ENCODE results near the gene CRYGD.
"Not testable (repeated sequence)": the region's sequence is repeated elsewhere in the genome, so short reads cannot be mapped to it uniquely, and the experiment has no call there.

CRYGD gene

GRCh38 chr2:208124013-208124715 lies at the start of gene CRYGD:
CRYGD (minus strand) TSS chr2:208124524; CDS start chr2:208124473, 51 bp downstream.
- not testable (repeated sequence) for DNase-seq

DNA sequence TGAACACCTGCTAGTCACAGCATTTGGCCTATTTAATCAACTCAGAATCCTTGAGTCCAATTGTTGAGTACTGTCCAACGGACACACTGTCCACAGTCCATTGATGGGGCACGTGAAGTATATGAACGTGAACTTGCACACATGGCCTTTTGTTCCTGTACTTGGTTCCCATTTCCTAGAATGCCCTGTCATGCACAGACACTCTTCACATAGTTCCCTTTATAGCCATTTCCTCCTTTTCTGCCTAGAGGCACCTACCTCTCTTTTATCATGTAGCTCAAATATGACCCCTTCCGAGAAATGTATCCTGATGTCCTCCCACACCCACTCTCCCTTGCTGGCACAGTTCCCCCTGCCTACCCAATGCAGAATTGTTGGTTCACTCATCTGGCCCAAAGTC lies 47.8 kb upstream of the CRYGD start:
- peak; percentile 26 for DNase-seq

DNA sequence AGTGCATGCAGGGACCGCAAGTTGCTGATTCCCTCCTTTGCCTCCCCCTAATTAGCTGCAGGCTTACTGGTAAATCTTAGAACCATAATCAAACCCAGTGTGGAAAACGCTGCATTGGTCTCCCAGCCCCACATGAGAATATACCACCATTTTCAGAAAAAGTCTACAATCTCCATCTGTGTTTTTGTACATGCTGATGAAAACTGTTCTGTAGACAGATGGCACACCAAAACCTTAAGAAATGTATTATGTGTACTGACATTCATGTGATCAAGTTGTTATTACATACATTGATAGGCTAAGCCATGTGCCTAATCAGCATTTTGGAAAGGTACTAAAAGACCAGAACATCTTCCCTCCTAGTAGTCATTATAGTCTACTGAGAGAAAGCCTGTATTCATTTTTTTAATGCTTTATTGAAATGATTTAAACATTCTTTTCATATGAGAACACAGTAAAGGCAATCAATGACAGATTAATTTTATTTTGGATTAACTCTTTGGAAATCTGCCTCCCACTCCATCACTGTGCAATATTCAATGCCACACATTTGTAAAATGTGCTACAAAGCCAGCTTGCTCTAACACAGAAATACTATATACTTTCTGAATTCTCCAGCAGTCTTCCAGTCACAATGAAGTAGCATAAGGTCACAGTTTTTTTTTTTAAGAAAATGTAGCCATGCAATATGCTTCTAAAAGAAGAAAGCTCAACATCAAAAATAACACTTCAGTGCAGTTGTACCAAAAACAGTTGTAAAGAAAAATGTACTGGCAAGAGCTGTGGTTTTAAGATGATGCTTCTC lies 40.8 kb upstream of the CRYGD start:
- DNase-seq, result no peak

DNA sequence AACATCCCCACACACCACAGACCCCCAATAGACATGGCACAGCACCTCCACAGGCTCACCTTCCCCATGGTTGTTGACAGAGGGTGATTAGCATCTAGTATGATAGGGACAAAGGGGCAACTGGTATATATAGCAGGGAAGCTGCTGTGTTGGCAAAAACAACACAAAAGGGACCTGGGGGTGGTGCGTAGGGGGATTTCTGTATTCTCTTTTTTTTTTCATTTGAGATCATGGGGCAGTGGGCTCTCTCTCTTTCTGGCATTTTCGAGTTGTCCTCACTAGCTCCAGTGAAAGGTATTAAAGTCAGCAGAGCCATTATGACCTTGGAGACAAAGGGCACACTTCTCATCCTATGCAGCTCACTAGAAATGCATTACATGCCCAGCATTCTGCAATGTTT lies 39.2 kb upstream of the CRYGD start, which contains the start of gene CRYGA:
Gene CRYGA (minus strand): TSS at position 101 of the 400 bp plus-strand sequence. CDS start 33 bp downstream, at position 68.
- DNase-seq, result no peak

GRCh38 chr2:208156439-208156838 lies 32.1 kb upstream of the CRYGD start:
- DNase-seq, result no peak

DNA sequence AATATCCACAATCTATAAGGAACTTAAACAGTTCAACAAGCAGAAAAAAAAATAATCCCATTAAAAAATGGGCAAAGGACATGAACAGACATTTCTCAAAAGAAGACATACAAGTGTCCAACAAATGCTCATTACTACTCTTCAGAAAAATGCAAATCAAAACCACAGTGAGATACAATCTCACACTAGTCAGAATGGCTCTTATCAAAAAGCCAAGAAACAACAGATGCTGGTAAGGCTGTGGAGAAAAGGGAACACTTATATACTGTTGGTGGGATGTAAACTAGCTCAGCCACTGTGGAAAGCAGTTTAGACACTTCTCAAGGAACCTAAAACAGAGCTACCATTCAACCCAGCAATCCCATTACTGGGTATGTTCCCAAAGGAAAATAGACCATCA lies 28.8 kb upstream of the CRYGD start:
- no peak for DNase-seq

DNA sequence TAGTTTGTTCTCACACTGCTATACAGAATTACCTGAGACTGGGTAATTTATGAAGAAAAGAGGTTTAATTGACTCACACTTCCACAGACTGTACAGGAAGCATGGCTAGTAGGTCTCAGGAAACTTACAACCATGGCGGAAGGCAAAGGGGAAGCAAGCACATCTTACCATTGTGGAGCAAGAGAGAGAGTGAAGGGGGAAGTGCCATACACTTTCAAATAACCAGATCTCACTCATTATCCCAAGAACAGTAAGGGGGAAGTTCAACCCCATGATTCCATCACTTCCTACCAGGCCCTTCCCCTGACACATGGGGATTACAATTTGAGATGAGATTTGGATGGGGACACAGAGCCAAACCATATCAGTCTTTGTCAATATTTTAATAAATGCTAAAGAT lies 26.6 kb upstream of the CRYGD start:
- no peak for DNase-seq

DNA sequence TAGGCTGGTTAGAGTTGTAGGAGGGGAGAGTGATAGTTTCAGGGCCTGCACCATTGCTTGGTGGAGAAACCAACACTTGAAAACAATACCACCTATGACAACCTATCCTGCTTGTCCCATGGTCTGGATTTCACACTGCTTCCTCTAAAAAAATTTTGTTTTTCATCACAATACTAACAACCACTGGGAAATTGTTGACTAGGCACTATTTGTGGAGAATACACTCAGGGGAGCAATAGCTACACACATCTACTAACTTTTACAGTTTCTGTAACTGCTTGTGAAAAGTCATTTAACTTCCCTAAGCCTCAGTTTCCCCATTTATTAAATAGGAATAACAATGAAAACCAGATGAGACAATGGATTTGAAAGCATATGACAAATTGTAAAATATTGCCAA lies 25.8 kb upstream of the CRYGD start:
- no peak for DNase-seq

DNA sequence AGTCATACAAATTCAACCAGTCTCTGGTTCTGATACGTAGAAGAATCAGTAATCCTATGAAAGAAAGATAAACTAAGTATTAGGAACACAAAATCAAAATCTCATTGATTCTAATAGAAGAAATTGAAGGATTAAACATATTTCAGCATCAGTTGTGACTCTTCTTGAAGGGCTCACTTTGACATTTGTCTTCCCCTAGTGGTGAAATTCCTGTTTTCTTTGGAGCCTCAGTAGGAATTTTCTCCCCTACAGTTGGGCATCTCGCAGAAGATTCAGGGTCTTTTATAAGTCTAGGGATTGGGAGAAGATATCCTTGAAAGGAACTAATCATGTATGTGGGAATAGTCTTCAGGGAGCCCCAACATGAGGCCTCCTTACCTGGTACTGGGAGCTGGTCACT lies 24.5 kb upstream of the CRYGD start:
- no peak for DNase-seq

- no peak for DNase-seq
Observed at GRCh38 chr2:208147759-208148158, 23.4 kb upstream of the CRYGD start.

- no peak for DNase-seq
Observed at GRCh38 chr2:208147008-208147407, 22.7 kb upstream of the CRYGD start.

GRCh38 chr2:208146006-208146405 lies 21.7 kb upstream of the CRYGD start, which contains the start of gene CRYGB:
CRYGB (minus strand) TSS chr2:208146158; CDS start chr2:208146120, 38 bp downstream.
- DNase-seq, result no peak

GRCh38 chr2:208142925-208143799 lies 18.8 kb upstream of the CRYGD start:
- no peak for DNase-seq

DNA sequence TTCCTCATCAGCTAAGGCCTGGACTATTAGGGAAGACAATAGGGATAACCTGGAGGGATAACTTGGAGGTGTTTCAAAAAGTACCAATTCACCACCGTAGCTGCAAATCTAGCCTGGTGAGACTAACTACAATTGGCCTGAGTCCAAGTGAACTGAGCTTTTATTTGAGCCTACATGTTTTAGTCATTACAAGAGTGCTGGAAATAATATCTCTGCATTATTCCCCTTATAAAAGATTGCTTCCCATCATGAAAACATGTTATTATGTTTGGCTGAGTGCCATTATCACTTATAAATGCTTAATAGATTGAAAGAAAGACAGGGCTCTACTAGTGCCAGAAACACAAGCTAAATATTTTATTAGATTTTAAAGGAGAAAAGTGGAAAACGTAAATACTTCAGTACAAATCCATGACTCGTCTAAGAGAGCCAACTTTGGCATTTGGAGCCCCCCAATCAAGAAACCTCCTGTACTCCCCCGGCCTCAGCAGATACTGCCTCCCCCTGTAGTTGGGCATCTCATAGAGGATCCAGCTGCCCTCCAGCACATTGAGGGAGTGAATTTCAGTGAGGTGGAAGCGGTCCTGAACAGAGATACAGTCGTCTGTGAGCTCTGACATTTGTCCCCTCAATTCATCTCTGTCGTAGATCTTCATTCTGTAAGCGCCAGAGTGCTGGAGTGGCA lies 18.1 kb upstream of the CRYGD start:
- DNase-seq, result no peak

DNA sequence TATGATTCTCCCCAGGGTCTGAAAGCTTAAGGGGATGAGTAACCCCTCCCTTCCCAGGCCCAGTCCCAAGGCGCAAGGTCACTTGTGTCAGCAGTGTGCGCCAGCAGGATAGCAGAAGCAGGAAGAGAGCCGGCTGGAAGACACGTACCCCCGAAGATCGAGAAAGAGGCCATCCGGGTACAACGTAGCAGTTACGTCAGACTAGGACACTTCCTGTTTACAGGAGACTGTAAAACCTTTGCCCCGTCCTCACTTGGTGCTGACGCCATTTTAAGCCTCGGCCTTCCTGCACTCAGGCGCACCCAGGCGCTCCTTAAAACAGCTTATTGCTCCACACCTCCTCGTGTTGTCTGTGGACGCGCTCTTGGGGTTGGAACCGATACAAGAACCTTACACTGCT lies 15.1 kb upstream of the CRYGD start:
- no peak for DNase-seq

- not testable (repeated sequence) for DNase-seq
Observed at GRCh38 chr2:208138334-208138733, 14.0 kb upstream of the CRYGD start.

- DNase-seq, result no peak
Observed at GRCh38 chr2:208136716-208137094, 12.4 kb upstream of the CRYGD start.

- DNase-seq, result no peak
Observed at GRCh38 chr2:208135794-208136715, 11.7 kb upstream of the CRYGD start.

DNA sequence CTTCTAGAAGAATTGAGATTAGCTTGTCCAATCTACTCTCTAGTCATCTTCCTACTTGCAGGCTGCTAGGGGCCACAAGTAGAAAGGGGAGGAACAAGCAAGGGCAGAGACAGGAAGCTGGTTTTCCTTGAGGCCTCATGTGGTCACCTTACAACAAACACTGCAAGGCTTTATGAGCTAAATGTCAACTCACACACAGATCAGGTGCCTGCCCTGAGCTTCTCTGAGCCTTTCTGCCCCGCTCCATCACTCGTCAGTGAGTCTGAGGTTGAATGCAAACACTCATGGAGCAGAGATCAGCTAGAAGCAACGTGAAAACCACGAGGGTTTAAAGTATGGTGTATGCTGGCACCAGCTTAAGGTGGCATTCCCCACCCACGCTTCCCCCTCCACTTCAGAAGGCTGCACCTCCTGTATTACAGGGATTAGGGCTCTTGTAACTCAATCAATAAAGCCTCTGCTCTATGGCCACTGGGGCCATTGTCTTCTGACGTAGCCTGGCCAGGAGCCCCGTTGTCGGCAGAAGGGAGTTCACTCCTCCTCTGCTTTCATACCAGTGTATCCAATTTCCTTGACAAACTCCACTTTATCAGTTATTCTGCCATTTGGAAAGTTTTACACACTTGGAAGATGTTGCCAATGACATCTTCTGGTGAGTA lies 10.7 kb upstream of the CRYGD start:
- DNase-seq, result no peak

- no peak for DNase-seq
Observed at GRCh38 chr2:208130712-208131110, 6.4 kb upstream of the CRYGD start.

Measured in CD4-positive, alpha-beta T cell treated with Interleukin-15 for 1 hour (primary cell).